Loucy (cell line): ENCODE results near the gene PAGR1.

Source experiments
- H2AFZ ChIP-seq: fragments of 200-600 bp; sonication (generic); 2 replicates; pipeline ENCODE4 v1.6.0; 2016; ENCODE audit warnings: antibody characterized with exemption, mild to moderate bottlenecking, low read length, moderate library complexity
- H3F3A ChIP-seq: fragments of 200-600 bp; 2 replicates; pipeline ENCODE4 v1.6.0; 2016; ENCODE audit warnings: antibody characterized with exemption, low read depth, mild to moderate bottlenecking
- H3K27me3 ChIP-seq: fragments of 200-600 bp; sonication (generic); 2 replicates; pipeline ENCODE4 v1.6.1; 2014; ENCODE audit warnings: low read length, mild to moderate bottlenecking; ENCODE audit not compliant: insufficient read depth, poor library complexity, severe bottlenecking
- H3K36me3 ChIP-seq: fragments of 200-600 bp; sonication (generic); 2 replicates; pipeline ENCODE4 v1.6.1; 2016; ENCODE audit warnings: low read length; ENCODE audit not compliant: insufficient read depth
- H3K4me1 ChIP-seq: fragments of 200-600 bp; sonication (generic); 2 replicates; pipeline ENCODE4 v1.5.1; 2014; ENCODE audit warnings: low read length, mild to moderate bottlenecking; ENCODE audit not compliant: insufficient read depth, poor library complexity, severe bottlenecking
- H3K4me2 ChIP-seq: fragments of 200-600 bp; sonication (generic); 2 replicates; pipeline ENCODE4 v1.6.0; 2014; ENCODE audit warnings: antibody characterized with exemption, low read length, low read depth, mild to moderate bottlenecking; ENCODE audit not compliant: poor library complexity, severe bottlenecking
- H3K4me3 ChIP-seq: fragments of 200-600 bp; sonication (generic); 2 replicates; pipeline ENCODE4 v1.5.1; 2014; ENCODE audit warnings: low read length, mild to moderate bottlenecking, mixed read lengths; ENCODE audit not compliant: poor library complexity, severe bottlenecking
- H3K79me2 ChIP-seq: fragments of 200-600 bp; sonication (generic); 2 replicates; pipeline ENCODE4 v1.6.1; 2014; ENCODE audit warnings: low read length; ENCODE audit not compliant: insufficient read depth
- H3K9ac ChIP-seq: fragments of 200-600 bp; sonication (generic); 2 replicates; pipeline ENCODE4 v1.6.0; 2014; ENCODE audit warnings: mild to moderate bottlenecking, low read depth, low read length, moderate library complexity; ENCODE audit not compliant: poor library complexity, severe bottlenecking
- H3K9me2 ChIP-seq: fragments of 200-600 bp; sonication (generic); replicated peaks from 2 replicates; pipeline ENCODE4 v1.6.1; 2016; ENCODE audit warnings: low read depth, low read length, mixed read lengths
- H3K9me3 ChIP-seq: fragments of 200-600 bp; sonication (generic); 2 replicates; pipeline ENCODE4 v1.6.1; 2014; ENCODE audit warnings: mild to moderate bottlenecking, antibody characterized with exemption, low read length, low read depth; ENCODE audit not compliant: insufficient read depth
- H4K20me1 ChIP-seq: fragments of 200-600 bp; sonication (generic); 2 replicates; pipeline ENCODE4 v1.6.0; 2014; ENCODE audit warnings: antibody characterized with exemption, low read length, mild to moderate bottlenecking; ENCODE audit not compliant: insufficient read depth, poor library complexity, severe bottlenecking
- EZH2phosphoT487 ChIP-seq: fragments of 200-600 bp; IDR thresholded peaks from 2 replicates; pipeline ENCODE4 v1.6.1; 2018; ENCODE audit warnings: antibody characterized with exemption, mild to moderate bottlenecking, moderate library complexity, borderline replicate concordance
- TF ChIP-seq, protein P1 (sequence below): fragments of 200-600 bp; sonication (generic); conservative IDR thresholded peaks from 2 replicates; pipeline ENCODE4 v1.5.1; 2014; ENCODE audit warnings: mild to moderate bottlenecking, antibody characterized with exemption, low read length

Gene PAGR1

DNA sequence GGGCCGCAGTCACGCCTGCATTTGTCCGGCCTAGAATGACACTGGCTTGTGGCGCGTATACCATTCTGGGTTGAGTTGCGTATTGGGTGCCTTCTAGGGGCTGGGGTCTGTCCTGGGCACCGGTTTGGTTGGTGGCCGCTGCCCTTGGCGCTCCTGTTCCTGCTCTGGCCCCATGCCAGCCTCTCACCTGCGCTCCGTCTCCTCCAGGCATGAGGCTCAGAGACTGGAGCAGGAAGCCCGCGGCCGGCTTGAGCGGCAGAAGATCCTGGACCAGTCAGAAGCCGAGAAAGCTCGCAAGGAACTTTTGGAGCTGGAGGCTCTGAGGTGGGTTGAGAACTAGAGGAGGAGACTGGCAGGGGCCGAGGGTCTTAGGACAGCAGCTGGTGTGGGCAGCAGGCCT is 29.7 kb downstream of the PAGR1 start:
- Histone ChIP-seq H3K36me3 (no peaks in the 10 kb centered on the region), H3K4me3 (no peak overlapping the region), H3K4me2 (no peak overlapping the region), H3K9ac (no peak overlapping the region), H4K20me1 (no peaks in the 10 kb centered on the region), H3F3A (no peaks in the 10 kb centered on the region), H3K4me1 (no peaks in the 10 kb centered on the region), H2AFZ (no peak overlapping the region), H3K9me3 (no peaks in the 10 kb centered on the region), H3K27me3 (no peaks in the 10 kb centered on the region), H3K79me2 (no peaks in the 10 kb centered on the region), H3K9me2 (no peaks in the 10 kb centered on the region)
- TF ChIP-seq, protein P1, sequence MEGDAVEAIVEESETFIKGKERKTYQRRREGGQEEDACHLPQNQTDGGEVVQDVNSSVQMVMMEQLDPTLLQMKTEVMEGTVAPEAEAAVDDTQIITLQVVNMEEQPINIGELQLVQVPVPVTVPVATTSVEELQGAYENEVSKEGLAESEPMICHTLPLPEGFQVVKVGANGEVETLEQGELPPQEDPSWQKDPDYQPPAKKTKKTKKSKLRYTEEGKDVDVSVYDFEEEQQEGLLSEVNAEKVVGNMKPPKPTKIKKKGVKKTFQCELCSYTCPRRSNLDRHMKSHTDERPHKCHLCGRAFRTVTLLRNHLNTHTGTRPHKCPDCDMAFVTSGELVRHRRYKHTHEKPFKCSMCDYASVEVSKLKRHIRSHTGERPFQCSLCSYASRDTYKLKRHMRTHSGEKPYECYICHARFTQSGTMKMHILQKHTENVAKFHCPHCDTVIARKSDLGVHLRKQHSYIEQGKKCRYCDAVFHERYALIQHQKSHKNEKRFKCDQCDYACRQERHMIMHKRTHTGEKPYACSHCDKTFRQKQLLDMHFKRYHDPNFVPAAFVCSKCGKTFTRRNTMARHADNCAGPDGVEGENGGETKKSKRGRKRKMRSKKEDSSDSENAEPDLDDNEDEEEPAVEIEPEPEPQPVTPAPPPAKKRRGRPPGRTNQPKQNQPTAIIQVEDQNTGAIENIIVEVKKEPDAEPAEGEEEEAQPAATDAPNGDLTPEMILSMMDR: no peak
- TF ChIP-seq EZH2phosphoT487: no peak

DNA sequence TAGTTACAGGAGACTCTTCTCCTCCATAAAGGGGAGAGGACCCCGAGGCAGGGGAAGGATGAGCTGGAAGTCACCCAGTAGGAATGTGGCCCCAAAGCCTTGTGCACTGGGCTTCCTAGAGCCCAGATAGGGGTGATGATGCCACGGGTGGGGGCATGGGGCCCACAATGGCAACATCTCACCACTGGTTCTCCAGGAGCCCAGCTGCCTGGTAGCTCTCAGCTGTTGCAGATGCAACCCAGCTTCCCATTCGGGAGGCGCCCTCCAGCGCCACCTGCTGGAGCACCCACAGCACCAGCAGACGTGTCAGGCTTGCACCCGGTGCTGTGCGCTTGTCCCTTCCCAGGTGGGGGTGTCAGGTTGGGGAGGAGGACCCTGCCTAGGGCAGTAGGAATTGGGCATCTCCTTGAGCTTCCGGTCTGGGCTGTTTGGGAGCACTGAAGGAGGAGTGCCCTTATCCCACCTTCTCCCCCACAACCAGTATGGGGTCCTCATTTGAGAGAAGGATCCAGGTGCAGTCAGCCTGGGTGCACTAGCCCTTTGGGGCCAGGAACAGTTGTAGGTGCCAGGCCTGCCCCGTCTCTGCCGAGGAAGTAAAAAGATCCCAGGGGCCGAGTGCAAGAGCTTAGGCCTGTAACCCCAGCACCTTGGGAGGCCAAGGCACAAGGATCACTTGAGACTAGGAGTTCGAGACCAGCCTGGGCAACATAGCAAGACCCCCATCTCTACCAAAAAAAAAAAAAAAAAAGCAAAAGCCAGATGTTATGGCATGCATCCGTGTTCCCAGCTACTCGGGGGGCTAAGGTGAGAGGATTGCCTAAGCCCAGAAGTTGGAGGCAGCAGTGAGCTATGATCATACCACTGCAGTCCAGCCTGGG is 32.7 kb downstream of the PAGR1 start:
- H3K4me3 ChIP-seq: no peak overlapping the region
- no peaks in the 10 kb centered on the region for H3K9me3 ChIP-seq
- no peaks in the 10 kb centered on the region for H3K27me3 ChIP-seq
- no peaks in the 10 kb centered on the region for H3K4me1 ChIP-seq
- no peak overlapping the region for H3K9ac ChIP-seq
- no peaks in the 10 kb centered on the region for H3K9me2 ChIP-seq
- no peaks in the 10 kb centered on the region for H3K79me2 ChIP-seq
- no peak overlapping the region for H2AFZ ChIP-seq
- H4K20me1 ChIP-seq: no peaks in the 10 kb centered on the region
- H3F3A ChIP-seq: no peaks in the 10 kb centered on the region
- no peak overlapping the region for H3K4me2 ChIP-seq
- no peak for TF ChIP-seq EZH2phosphoT487
- TF ChIP-seq, protein P1: peak; percentile 92
- no peaks in the 10 kb centered on the region for H3K36me3 ChIP-seq

DNA sequence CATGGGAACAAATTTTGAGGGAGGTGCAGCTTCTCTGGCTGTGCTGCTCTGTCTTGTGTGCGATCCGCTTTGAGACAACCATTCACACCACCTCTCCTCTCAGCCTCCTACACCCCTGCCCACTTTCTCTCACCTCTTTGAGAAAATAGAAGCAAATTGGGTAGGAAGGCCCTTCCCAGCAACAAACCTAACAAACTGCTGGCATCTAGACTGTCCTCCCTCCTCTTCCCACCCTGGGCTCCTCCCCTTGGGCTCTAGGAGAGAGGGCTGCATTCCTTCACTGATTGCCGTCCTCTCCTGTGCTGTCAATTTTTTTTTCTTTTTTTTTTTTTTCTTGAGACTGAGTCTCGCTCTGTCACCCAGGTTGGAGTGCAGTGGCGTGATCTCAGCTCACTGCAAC is 33.6 kb downstream of the PAGR1 start:
- H3K9me2 ChIP-seq: no peaks in the 10 kb centered on the region
- TF ChIP-seq, protein P1: no peak
- no peak for TF ChIP-seq EZH2phosphoT487
- no peak overlapping the region for H3K4me3 ChIP-seq
- no peak overlapping the region for H3K4me2 ChIP-seq
- H3F3A ChIP-seq: no peaks in the 10 kb centered on the region
- H3K27me3 ChIP-seq: no peaks in the 10 kb centered on the region
- no peaks in the 10 kb centered on the region for H4K20me1 ChIP-seq
- H3K9ac ChIP-seq: no peak overlapping the region
- H2AFZ ChIP-seq: no peak overlapping the region
- no peaks in the 10 kb centered on the region for H3K9me3 ChIP-seq
- no peaks in the 10 kb centered on the region for H3K4me1 ChIP-seq
- H3K36me3 ChIP-seq: no peaks in the 10 kb centered on the region
- no peaks in the 10 kb centered on the region for H3K79me2 ChIP-seq
